A549 treated with GW870086 at 1 μM for 4 hours (cell line): ENCODE results near the gene SCAF1. TPM values are rescaled to one million over a fixed set of nuclear protein-coding genes. Genes with fewer than 3 reads are reported as not detected.

Source experiments
- total RNA-seq: library from RNA; stranded (reverse); fragments of 200-300 nt; extraction: Qiagen RNA extraction; gene quantifications from 5 replicates; pipeline ENCODE4 v1.2.3, GENCODE V29; 2022; ENCODE audit warnings: low read depth

SCAF1 gene, protein sequence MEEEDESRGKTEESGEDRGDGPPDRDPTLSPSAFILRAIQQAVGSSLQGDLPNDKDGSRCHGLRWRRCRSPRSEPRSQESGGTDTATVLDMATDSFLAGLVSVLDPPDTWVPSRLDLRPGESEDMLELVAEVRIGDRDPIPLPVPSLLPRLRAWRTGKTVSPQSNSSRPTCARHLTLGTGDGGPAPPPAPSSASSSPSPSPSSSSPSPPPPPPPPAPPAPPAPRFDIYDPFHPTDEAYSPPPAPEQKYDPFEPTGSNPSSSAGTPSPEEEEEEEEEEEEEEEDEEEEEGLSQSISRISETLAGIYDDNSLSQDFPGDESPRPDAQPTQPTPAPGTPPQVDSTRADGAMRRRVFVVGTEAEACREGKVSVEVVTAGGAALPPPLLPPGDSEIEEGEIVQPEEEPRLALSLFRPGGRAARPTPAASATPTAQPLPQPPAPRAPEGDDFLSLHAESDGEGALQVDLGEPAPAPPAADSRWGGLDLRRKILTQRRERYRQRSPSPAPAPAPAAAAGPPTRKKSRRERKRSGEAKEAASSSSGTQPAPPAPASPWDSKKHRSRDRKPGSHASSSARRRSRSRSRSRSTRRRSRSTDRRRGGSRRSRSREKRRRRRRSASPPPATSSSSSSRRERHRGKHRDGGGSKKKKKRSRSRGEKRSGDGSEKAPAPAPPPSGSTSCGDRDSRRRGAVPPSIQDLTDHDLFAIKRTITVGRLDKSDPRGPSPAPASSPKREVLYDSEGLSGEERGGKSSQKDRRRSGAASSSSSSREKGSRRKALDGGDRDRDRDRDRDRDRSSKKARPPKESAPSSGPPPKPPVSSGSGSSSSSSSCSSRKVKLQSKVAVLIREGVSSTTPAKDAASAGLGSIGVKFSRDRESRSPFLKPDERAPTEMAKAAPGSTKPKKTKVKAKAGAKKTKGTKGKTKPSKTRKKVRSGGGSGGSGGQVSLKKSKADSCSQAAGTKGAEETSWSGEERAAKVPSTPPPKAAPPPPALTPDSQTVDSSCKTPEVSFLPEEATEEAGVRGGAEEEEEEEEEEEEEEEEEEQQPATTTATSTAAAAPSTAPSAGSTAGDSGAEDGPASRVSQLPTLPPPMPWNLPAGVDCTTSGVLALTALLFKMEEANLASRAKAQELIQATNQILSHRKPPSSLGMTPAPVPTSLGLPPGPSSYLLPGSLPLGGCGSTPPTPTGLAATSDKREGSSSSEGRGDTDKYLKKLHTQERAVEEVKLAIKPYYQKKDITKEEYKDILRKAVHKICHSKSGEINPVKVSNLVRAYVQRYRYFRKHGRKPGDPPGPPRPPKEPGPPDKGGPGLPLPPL
- 47.8 to 68.4 TPM (median 63.0 TPM) in 5 replicates for total RNA-seq

DNA sequence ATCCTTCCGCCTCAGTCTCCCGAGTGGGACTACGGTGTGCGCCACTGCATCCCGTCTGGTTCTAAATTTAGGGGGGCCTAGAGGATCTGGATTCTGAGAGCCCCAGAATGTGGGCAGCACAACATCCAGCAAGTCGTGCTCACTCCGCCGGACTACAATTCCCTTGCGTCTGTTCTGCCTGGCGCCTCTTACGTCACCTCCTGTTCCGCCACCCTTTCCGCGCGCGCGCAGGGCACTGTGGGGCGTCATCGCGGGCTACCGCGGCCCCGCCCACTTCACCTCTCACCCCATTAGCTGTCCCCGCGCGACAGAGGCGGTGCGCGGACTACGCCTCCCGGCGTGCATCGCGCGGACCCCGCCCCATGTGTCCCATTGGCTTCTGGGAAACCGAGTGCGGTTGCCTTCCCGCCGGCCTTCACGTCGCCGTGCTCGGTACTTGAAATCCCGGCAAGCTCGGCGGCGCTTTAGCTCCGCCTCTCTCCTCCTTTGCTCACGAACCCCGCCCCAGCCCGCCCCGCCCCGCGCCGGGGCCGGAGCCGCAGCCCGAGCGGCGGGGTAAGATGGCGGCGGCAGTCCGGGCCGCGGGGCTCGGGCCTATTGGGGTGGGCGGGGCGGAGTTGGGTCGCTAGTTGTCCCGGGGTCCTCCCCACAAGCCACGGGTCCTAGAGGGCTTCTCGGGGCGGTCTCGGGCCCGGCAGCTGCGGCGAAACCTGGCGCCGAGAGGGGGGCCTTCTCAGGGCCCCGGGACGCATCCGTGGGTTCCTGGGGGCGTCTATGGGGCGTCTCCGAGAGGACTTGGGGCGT, at the start of gene SCAF1:
SCAF1 (plus strand) TSS at position 522 of the 804 bp plus-strand sequence. CDS start 2,818 bp downstream, outside the sequence.

GRCh38 chr19:49640113-49640898, 1.7 kb upstream of the SCAF1 start, which contains the start of gene RRAS:
Gene RRAS (minus strand): TSS chr19:49640143. CDS start chr19:49640098, 45 bp downstream.

GRCh38 chr19:49665351-49666119, 23.5 kb downstream of the SCAF1 start, which contains the start of the genes BCL2L12 and IRF3:
Gene BCL2L12 (plus strand): TSS chr19:49665933. CDS start chr19:49666693, 760 bp downstream.
Gene IRF3 (minus strand): TSS chr19:49665857. CDS start chr19:49664838, 1,019 bp downstream.

GRCh38 chr19:49677231-49677900, 35.4 kb downstream of the SCAF1 start, which contains the start of gene PRMT1:
Gene PRMT1 (plus strand): TSS chr19:49677271. CDS start chr19:49677281, 10 bp downstream.

GRCh38 chr19:49689133-49690078, 47.4 kb downstream of the SCAF1 start, which contains the start of gene ADM5:
Gene ADM5 (plus strand): TSS chr19:49689594. CDS start chr19:49689838, 244 bp downstream.

DNA sequence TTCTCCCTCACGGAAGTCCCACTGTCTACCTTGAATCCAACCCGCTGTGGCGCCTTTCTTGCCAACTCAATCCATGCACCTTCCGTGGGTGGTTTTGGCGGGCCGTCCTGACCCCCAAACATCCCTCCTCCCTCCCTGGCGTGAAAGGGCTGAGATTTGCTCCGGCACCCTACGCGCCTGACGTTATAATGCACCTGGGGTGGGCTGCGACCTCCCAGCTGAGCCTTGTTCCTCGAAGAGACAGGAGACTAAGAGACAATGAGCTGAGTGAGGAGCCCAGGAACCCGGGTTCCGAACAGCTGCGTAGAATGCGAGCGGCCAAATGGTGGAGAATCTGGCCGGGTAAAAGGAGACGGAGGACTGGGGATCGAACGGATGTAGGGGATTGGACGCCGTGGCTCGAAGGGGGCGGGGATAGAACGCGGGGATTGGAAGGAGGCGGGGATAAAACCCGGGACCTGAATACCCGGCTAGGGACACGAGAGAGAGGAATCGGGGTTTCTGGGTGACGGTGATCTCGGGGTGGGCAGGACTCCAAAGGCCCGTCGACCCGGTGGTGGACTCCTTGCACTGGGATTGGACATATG, 48.7 kb downstream of the SCAF1 start, which contains the start of gene CPT1C:
CPT1C (plus strand) TSS at position 461 of the 587 bp plus-strand sequence. CDS start 1,137 bp downstream, outside the sequence.

Other genes starting within 250 kb of the SCAF1 start
- gene PTH2, start 218.8 kb upstream of the SCAF1 start, total RNA-seq = 0.46 TPM in 1 of 5 replicates, not detected in the others
- gene GFY, start 216.8 kb upstream of the SCAF1 start, total RNA-seq = 0.08 to 0.30 TPM (median 0.14 TPM) in 5 replicates
- 0.51 to 0.57 TPM (median 0.53 TPM) in 5 replicates for gene SLC17A7, start 200.7 kb upstream of the SCAF1 start, total RNA-seq
- 89.3 to 95.7 TPM (median 93.6 TPM) in 5 replicates for gene PIH1D1, start 190.4 kb upstream of the SCAF1 start, total RNA-seq
- 19.5 to 25.6 TPM (median 23.9 TPM) in 5 replicates for gene ALDH16A1, start 189.0 kb upstream of the SCAF1 start, total RNA-seq
- 0.69 to 1.8 TPM (median 1.4 TPM) in 5 replicates for gene FLT3LG, start 168.0 kb upstream of the SCAF1 start, total RNA-seq
- 3,723 to 4,607 TPM (median 4,089 TPM) in 5 replicates for gene RPL13A, start 154.6 kb upstream of the SCAF1 start, total RNA-seq
- 3,748 to 4,968 TPM (median 3,902 TPM) in 5 replicates for gene RPS11, start 145.8 kb upstream of the SCAF1 start, total RNA-seq
- gene FCGRT, start 129.5 kb upstream of the SCAF1 start, total RNA-seq = 21.0 to 33.8 TPM (median 29.8 TPM) in 5 replicates
- 1.2 to 2.3 TPM (median 2.1 TPM) in 5 replicates for gene RCN3, start 114.2 kb upstream of the SCAF1 start, total RNA-seq
- gene NOSIP, start 61.7 kb upstream of the SCAF1 start, total RNA-seq = 91.1 to 111 TPM (median 104 TPM) in 5 replicates
- 0.45 to 0.95 TPM (median 0.87 TPM) in 5 replicates for gene PRRG2, start 60.9 kb upstream of the SCAF1 start, total RNA-seq
- gene PRR12, start 51.0 kb upstream of the SCAF1 start, total RNA-seq = 28.9 to 36.4 TPM (median 34.4 TPM) in 5 replicates
- 112 to 160 TPM (median 157 TPM) in 5 replicates for gene RRAS, start 2.1 kb upstream of the SCAF1 start, total RNA-seq
- 85.2 to 107 TPM (median 102 TPM) in 5 replicates for gene IRF3, start 23.6 kb downstream of the SCAF1 start, total RNA-seq
- gene BCL2L12, start 23.7 kb downstream of the SCAF1 start, total RNA-seq = 55.5 to 73.8 TPM (median 71.1 TPM) in 5 replicates
- 397 to 431 TPM (median 408 TPM) in 5 replicates for gene PRMT1, start 35.1 kb downstream of the SCAF1 start, total RNA-seq
- gene ADM5, start 47.4 kb downstream of the SCAF1 start, total RNA-seq = 3.7 to 6.1 TPM (median 5.6 TPM) in 5 replicates
- 10.9 to 14.2 TPM (median 13.2 TPM) in 5 replicates for gene CPT1C, start 48.9 kb downstream of the SCAF1 start, total RNA-seq
- gene TSKS, start 121.1 kb downstream of the SCAF1 start, total RNA-seq = not detected in 5 replicates
- gene AP2A1, start 124.8 kb downstream of the SCAF1 start, total RNA-seq = 43.4 to 57.5 TPM (median 54.4 TPM) in 5 replicates
- 11.6 to 16.0 TPM (median 15.7 TPM) in 5 replicates for gene FUZ, start 171.1 kb downstream of the SCAF1 start, total RNA-seq
- 47.0 to 71.0 TPM (median 64.1 TPM) in 5 replicates for gene MED25, start 176.1 kb downstream of the SCAF1 start, total RNA-seq
- 116 to 154 TPM (median 143 TPM) in 5 replicates for gene PTOV1, start 208.9 kb downstream of the SCAF1 start, total RNA-seq
- 42.7 to 54.0 TPM (median 49.8 TPM) in 5 replicates for gene PNKP, start 225.4 kb downstream of the SCAF1 start, total RNA-seq
- 69.2 to 117 TPM (median 106 TPM) in 5 replicates for gene AKT1S1, start 235.1 kb downstream of the SCAF1 start, total RNA-seq
- gene TBC1D17, start 235.5 kb downstream of the SCAF1 start, total RNA-seq = 18.5 to 21.8 TPM (median 20.4 TPM) in 5 replicates